BE2C (cell line): Measurements from ENCODE around the gene SLC44A1.

Source experiments
- DNase-seq: peaks from one replicate; pipeline ENCODE4 v3.0.0-alpha.2; 2020
- H3K27me3 ChIP-seq: fragments of 250-450 bp; sonication (Bioruptor Pico); 2 replicates; pipeline ENCODE4 v1.5.1; 2020; ENCODE audit warnings: mild to moderate bottlenecking
- H3K36me3 ChIP-seq: fragments of 250-450 bp; sonication (Bioruptor Pico); 2 replicates; pipeline ENCODE4 v1.5.1; 2020; ENCODE audit warnings: mild to moderate bottlenecking
- H3K4me1 ChIP-seq: fragments of 250-450 bp; sonication (Bioruptor Pico); 2 replicates; pipeline ENCODE4 v1.5.1; 2020
- H3K4me3 ChIP-seq: 2 replicates; pipeline ENCODE4 v1.5.1; 2011; ENCODE audit warnings: low read depth, low read length
- H3K9me3 ChIP-seq: fragments of 250-450 bp; sonication (Bioruptor Pico); 2 replicates; pipeline ENCODE4 v1.5.1; 2020
- TF ChIP-seq, protein P1 (sequence below): IDR thresholded peaks from 2 replicates; pipeline ENCODE4 v1.5.1; 2012; ENCODE audit warnings: mild to moderate bottlenecking, low read depth, low read length

The SLC44A1 gene

GRCh38 chr9:105389796-105390195 lies 145.3 kb downstream of the SLC44A1 start:
- Histone ChIP-seq H3K36me3 (no peaks in the 10 kb centered on the region), H3K27me3 (no peaks in the 10 kb centered on the region), H3K4me1 (no peaks in the 10 kb centered on the region), H3K4me3 (no peak overlapping the region), H3K9me3 (no peaks in the 10 kb centered on the region)
- TF ChIP-seq, protein P1, sequence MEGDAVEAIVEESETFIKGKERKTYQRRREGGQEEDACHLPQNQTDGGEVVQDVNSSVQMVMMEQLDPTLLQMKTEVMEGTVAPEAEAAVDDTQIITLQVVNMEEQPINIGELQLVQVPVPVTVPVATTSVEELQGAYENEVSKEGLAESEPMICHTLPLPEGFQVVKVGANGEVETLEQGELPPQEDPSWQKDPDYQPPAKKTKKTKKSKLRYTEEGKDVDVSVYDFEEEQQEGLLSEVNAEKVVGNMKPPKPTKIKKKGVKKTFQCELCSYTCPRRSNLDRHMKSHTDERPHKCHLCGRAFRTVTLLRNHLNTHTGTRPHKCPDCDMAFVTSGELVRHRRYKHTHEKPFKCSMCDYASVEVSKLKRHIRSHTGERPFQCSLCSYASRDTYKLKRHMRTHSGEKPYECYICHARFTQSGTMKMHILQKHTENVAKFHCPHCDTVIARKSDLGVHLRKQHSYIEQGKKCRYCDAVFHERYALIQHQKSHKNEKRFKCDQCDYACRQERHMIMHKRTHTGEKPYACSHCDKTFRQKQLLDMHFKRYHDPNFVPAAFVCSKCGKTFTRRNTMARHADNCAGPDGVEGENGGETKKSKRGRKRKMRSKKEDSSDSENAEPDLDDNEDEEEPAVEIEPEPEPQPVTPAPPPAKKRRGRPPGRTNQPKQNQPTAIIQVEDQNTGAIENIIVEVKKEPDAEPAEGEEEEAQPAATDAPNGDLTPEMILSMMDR = no peak
- DNase-seq = no peak

DNA sequence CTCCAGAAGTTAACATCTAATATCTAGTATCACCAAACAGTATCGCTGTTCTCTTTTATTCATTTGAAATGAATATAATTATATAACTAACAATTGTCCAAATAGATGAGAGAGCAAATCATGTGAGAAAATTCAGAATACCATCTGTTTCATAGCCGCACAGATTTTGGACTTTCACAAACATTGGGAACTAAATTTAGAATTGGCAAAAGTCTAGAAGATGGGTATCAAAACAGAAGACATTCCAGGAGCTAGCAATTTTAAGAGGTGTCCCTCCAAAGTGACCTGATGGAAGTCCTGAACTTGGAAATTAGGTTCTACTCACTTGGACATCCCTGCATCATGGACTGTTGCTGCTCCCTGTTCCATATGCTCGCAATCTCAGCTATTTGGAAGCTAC lies 146.4 kb downstream of the SLC44A1 start:
- no peaks in the 10 kb centered on the region for H3K4me1 ChIP-seq

GRCh38 chr9:105391288-105391687 lies 146.8 kb downstream of the SLC44A1 start:
- Histone ChIP-seq H3K27me3 (no peaks in the 10 kb centered on the region), H3K4me3 (no peak overlapping the region), H3K9me3 (no peaks in the 10 kb centered on the region), H3K4me1 (no peaks in the 10 kb centered on the region), H3K36me3 (no peaks in the 10 kb centered on the region)
- no peak for DNase-seq
- TF ChIP-seq, protein P1 = no peak

More for the DNA sequence above, 146.4 kb downstream of the SLC44A1 start:
- no peak overlapping the region for H3K4me3 ChIP-seq
- TF ChIP-seq, protein P1 = no peak
- no peak for DNase-seq
- no peaks in the 10 kb centered on the region for H3K9me3 ChIP-seq
- H3K36me3 ChIP-seq = no peaks in the 10 kb centered on the region
- no peaks in the 10 kb centered on the region for H3K27me3 ChIP-seq

DNA sequence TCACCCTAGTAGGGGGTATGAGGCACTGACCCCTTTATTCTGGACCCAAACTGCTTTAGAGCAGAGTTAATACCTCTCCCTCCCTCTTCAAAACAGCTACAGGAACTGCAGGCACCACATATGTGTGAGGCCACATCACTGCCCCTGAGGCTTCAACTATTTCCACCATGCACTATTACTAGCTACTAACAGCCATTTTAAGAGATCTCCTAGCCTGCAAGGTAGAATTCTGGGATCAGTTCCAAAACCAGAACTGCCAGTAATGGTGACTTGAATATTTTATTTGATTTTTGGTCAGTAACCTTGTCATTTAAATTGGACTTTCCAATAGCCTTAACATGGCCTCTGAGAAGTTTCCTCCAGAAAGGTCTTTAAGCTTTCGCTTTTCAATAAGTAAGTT lies 148.1 kb downstream of the SLC44A1 start:
- TF ChIP-seq, protein P1 = no peak
- no peaks in the 10 kb centered on the region for H3K27me3 ChIP-seq
- no peaks in the 10 kb centered on the region for H3K36me3 ChIP-seq
- no peak overlapping the region for H3K4me3 ChIP-seq
- no peak for DNase-seq
- no peaks in the 10 kb centered on the region for H3K9me3 ChIP-seq
- H3K4me1 ChIP-seq = no peaks in the 10 kb centered on the region

GRCh38 chr9:105393576-105394344 lies 149.3 kb downstream of the SLC44A1 start:
- H3K4me3 ChIP-seq = no peak overlapping the region

DNA sequence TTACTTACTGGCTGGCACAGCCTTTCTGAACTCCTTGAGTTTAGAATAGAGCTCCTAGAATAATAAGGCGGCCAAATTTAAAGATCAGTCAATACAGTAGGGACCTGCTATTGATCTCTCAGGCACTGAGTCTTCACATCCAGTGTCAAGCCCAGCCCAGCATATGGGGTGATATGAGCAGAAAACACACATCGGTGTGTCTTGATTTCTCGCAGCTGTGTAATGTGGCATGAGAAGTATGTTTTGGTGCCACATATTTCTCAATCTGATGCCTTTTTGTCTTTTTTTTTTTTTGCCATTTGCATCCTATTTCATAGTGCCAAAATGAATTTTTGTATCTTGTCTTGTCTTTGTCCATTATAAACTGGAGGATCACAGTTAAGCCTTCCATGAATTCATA lies 152.0 kb downstream of the SLC44A1 start:
- H3K27me3 ChIP-seq = no peaks in the 10 kb centered on the region
- no peak overlapping the region for H3K4me3 ChIP-seq
- no peaks in the 10 kb centered on the region for H3K9me3 ChIP-seq
- no peaks in the 10 kb centered on the region for H3K36me3 ChIP-seq
- no peak for DNase-seq
- H3K4me1 ChIP-seq = no peaks in the 10 kb centered on the region
- TF ChIP-seq, protein P1 = no peak

More at GRCh38 chr9:105393576-105394344, 149.3 kb downstream of the SLC44A1 start:
- TF ChIP-seq, protein P1 = no peak
- H3K4me1 ChIP-seq = no peaks in the 10 kb centered on the region
- H3K27me3 ChIP-seq = no peaks in the 10 kb centered on the region
- DNase-seq = no peak
- H3K36me3 ChIP-seq = no peaks in the 10 kb centered on the region
- H3K9me3 ChIP-seq = no peaks in the 10 kb centered on the region
